Forelimb muscle (tissue), 1 donor: ENCODE data around the gene CAMK1G. TPM values are rescaled to one million over a fixed set of nuclear protein-coding genes. Genes with fewer than 3 reads are reported as not detected.

Experiments used
- DNase-seq: peaks from one replicate; pipeline ENCODE4 v3.0.0-alpha.2; 2013; ENCODE audit warnings: low read depth
- polyA plus RNA-seq: library from polyadenylated mRNA; unstranded; fragments of 120-200 nt; gene quantifications from one replicate; pipeline ENCODE4 v1.2.1, GENCODE V29; 2013; ENCODE audit not compliant: insufficient read length

CAMK1G gene
- polyA plus RNA-seq = not detected

DNA sequence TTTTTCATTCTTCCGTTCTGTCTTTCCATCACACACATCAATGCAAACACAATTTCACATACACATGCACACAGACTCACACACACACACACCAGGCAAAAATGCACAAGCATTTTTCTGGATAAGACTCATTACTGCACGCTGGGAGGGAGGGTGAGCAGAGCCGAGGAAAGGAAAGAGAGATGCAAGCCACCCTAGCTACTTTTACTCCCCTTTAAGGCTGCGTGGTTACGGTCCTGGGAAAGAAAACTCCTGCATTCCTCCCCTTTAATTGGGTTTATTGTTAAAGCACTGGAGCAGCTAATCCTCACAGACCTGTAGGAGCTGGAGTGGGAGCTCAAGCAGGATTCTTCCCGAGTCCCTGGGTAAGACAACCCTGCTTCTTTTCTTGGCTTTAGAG lies at the start of gene CAMK1G:
Gene CAMK1G (plus strand): TSS at position 307 of the 400 bp plus-strand sequence. CDS start 11,270 bp downstream, outside the sequence.
- no peak for DNase-seq

- no peak for DNase-seq
These were observed 48.8 kb upstream of the CAMK1G start for GRCh38 chr1:209534496-209535250.

- no peak for DNase-seq
These were observed 46.7 kb upstream of the CAMK1G start for GRCh38 chr1:209536843-209537242.

DNA sequence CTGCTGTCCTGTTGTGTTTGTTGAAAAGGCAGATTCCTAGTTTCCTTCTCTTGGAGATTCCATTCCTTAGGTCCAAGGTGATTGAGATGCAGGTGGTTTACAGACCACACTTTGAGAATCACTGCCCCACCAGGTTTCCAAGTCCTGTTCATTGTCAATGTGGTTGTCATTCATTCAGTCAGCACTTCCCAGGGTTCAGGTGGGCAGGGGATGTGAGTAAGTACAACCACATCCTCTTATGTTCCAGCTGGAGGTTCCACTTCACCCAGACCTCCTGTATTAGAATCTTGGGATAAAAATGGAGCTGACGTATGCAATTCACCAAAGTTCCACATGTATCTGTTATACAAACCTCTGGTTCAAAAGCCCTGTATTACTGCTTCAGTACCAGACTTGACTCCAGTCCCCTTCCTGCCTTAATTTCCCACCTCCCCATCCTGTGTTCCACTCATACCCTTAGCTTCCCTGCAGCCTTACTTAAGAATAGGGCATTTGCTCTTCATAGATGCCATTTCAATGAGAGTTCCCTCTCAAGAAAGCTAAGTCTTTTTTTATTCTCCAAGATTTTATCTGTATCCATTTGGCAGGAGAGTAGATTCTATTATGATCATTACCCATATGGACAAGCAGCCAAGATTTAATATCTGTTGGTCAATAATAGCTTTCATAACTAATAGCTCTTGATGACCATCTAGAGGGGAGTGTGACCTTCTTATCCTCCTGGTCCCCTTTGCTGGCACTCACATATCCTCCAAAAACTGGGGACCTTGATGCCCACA lies 46.0 kb upstream of the CAMK1G start:
- no peak for DNase-seq

DNA sequence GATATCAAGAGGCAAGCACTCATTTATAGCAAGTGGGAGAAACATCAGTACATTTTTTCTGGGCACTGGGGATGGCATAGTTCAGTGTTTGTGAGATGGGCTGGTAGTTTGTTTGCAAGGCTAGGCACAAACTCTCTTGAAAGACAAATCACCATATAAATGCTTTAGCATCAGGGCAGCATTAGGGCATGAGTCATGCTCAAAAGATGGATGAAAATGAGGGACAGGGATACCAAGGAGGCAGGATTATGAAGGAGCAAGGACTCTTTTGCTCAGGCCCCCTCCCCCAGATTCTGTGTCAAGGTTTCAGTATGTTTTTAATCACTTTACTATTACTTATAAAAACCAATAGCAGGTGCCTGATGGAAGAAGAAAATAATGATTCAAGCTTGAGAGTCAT lies 43.9 kb upstream of the CAMK1G start:
- DNase-seq = no peak

DNA sequence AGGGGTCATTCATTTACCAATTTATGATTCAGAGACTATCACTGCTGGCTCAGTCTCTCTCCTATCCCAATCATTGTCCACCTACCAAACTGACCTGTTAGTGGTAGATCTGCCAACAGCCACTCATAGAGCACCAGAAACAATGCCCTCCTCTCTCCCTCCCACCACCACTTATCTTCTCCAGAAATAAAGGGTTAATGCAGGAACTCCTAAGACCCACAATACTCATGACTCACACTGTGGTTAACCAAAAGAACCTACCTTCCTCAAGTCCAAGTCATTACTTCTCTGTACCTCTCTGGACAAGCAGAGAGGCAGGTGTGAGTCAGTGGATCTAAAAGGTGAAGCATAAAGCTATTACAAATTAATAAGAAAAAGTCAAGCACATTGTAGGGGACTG lies 40.9 kb upstream of the CAMK1G start:
- no peak for DNase-seq

DNA sequence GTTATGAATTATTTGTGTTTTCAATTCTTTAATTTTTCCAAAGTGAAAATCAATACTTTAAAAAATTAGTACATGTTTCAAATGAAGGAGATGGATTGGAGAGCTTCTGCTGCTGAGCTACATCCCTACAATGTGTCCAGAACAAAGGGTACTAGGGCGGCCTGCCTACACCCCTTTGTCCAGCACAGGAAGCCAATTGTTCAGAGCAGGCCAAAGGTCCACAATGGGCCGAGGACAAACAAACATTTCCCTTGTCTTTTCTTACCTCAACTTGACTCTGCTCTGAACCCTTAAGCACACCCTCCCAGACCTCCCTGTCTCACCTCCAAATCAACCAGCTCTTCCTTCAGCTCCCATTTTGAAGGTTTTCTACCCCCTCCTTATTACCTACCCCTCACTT lies 39.4 kb upstream of the CAMK1G start:
- no peak for DNase-seq

- no peak for DNase-seq
These were observed 38.1 kb upstream of the CAMK1G start for GRCh38 chr1:209545423-209545822.

- no peak for DNase-seq
These were observed 37.0 kb upstream of the CAMK1G start for GRCh38 chr1:209546390-209547085.

DNA sequence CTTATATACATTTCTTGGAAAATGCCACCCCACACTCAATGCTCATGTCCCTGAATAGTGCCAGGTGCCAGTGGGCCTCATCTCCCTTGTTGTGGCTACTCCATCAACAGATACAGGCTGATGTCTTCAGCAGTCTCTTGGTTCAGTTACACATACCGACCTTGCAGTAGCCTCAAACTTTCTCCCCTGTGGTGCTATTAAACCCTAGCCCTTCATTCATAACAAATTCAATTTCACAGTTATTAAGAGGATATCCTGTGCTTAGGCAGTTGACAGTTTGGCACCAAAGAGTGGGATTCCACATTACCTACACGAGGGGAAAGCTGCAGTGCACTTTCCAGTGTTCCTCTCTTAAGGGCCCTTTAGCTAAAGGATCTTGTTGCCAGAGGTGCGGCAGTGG lies 35.9 kb upstream of the CAMK1G start:
- DNase-seq = no peak

DNA sequence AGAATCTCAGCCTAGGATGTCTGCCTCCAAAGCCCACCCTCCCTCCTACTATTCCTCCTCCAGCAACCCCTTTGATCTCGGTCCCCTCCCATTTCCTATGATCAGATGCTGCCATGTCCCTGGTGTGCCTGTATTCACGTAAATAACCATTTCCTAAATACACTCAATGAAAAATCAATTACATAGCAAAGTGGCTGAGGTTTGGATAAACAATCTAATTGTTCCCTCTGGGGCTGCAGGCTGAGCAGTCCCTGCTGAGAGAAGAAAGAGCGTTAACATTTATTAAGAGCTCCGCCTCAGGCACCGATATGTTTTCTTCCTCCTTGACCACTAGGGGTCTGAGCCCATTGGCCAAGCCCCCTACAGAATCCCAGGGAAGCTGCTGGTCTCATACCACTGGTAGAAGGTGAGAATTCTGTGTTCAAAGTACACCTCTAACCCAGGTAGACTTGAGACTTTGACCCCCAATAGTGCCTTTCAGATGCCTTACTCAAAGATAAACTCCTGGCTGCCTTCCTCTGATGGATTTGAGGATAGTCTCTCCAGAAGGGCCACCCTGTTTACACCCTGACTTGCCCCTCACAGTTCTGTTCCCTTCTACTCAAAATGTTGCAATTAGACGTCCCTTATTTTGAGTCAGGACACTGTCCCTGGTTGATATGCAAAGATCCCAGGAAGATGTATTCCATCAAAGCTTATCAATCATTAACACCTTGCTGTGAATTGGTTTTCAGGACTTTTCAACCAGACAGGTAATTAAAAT lies 33.9 kb upstream of the CAMK1G start:
- DNase-seq = no peak

DNA sequence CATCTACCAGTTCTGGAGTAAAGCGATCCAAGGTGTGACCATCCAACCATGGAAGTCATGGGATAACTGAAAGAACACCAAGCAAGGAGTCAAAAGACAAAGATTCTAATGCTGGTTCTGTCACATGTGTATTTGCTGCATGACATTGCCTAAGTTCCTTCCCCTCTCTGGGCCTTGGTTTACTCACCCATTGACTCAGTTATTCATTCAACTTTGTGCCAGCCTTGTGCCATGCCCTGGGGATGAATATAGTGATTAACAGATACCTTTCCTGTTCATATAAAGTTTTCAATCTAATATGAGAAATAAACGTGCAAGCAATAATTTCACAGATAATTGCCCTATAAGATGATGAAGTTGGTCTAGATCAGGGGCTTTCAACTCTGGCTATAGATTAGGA lies 33.0 kb upstream of the CAMK1G start:
- no peak for DNase-seq

DNA sequence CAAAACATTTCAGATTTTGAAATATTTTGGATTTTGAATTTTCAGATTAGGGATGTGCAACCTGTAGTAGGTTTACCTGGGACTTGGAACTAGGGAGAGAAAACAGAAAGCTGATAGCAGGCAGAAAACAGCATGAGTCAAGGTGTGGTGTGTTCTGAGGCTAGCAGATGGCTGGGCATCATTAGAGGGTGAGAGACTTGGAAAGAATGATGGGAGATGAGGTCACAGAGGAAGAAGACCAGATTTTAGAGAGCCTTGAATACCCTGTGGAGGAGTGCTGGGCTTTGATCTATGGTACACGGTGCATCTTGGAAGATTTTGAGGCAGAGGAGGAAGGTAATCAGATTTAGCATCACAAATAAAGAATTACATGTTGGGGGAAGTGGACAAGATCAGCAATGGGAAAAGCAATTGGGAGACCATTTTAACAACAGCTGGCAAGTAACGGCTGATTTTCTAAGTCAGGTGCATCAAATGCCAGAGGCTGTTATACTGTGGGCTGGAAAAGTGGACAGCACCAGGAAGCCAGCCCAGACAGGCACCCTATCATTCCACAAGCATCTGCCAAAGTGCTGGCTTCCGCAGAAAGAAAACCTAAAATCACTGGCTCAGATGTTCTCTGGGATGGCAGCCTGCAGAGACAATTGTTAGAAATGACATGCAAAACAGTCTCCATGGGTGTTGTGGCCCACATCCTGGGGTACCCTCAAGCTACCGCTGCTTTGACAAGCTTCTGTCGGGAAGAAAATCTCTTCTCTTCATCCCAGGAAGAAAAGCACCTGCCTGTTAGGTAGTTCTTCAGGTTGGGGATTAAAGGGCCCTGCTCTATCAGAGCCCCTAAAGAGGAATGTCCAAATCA lies 30.9 kb upstream of the CAMK1G start:
- DNase-seq = no peak

- DNase-seq = no peak
These were observed 28.5 kb upstream of the CAMK1G start for GRCh38 chr1:209554761-209555611.

- DNase-seq = no peak
These were observed 27.3 kb upstream of the CAMK1G start for GRCh38 chr1:209556162-209556690.

DNA sequence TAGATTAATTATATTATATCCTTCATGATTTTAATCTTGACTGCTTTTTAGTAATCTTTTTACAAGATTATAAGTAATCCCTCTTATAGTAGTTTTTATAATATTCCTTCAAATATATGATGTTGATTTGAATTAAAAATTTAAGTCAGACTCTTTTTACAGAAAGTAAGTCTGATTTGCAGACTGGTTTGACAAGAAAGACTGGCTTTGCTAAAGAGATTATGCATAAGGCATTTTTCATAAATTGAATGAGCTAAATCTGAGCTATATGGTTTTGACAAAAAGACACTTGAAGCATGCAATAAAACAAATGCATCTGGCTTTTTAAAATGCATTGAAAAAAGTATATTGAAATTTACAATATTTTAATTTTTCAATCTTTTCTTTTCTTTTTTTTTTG lies 26.3 kb upstream of the CAMK1G start:
- no peak for DNase-seq

GRCh38 chr1:209560529-209560928 lies 23.0 kb upstream of the CAMK1G start:
- no peak for DNase-seq

GRCh38 chr1:209560952-209561351 lies 22.6 kb upstream of the CAMK1G start:
- no peak for DNase-seq

DNA sequence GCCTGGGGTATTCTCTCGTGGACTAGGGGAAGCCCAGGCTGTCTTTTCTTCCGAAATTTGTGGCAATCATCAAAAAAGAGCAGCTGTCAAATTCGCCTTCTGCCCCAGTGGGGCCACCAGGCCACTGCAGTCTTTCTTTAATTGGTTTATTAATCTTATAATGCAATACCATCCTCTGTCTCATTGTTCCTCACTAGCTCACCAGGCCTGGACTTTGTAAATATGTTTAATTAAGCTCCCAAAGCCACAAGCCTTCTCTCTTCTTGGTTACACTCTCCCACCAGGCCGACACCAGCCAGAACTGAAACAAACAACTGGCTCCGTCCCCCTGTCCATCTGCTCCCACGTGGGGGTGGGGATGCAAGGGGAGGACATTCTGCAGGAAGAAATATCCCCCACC lies 22.0 kb upstream of the CAMK1G start:
- no peak for DNase-seq

- DNase-seq = no peak
These were observed 18.7 kb upstream of the CAMK1G start for GRCh38 chr1:209564849-209565248.
